ENCODE measurements around the gene SYAP1.
"Not testable (repeated sequence)": the region's sequence is repeated elsewhere in the genome, so short reads cannot be mapped to it uniquely, and the experiment has no call there.

SYAP1 gene, protein sequence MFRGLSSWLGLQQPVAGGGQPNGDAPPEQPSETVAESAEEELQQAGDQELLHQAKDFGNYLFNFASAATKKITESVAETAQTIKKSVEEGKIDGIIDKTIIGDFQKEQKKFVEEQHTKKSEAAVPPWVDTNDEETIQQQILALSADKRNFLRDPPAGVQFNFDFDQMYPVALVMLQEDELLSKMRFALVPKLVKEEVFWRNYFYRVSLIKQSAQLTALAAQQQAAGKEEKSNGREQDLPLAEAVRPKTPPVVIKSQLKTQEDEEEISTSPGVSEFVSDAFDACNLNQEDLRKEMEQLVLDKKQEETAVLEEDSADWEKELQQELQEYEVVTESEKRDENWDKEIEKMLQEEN

DNA sequence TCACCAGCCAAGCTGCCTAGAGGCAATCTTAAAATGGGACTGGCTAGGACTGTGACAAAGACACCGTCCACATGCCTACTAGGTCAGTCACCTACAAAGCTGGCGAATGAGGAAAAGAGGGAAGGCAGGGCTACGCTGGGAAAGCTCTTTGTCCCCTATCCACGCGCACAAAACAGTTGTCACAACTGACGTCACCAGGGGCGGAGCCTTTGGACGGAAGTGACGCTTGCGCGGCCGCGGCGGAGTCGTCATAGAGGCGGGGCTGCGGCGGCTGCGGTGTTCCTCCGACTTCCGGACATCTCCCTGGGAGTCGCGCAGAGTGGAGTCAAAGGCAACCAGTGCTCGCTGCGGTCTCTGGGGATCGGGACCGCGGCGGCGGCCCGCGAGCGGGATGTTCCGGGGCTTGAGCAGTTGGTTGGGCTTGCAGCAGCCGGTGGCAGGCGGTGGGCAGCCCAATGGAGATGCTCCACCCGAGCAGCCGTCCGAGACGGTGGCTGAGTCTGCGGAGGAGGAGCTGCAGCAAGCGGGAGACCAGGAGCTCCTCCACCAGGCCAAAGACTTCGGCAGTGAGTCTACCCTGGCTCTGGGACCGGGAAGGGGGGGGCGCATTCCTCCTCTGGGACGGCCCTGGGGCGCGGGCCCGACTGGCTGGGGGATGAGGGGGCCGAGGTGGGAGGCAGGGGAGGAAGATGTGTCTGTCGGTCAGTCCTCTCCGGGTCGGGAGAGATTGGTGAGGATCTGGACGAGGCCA lies at the start of gene SYAP1:
SYAP1 (plus strand) TSS at position 279 of the 751 bp plus-strand sequence; CDS start at position 392, 113 bp downstream.
- DNase-seq, result peak; percentile 96 to 97

DNA sequence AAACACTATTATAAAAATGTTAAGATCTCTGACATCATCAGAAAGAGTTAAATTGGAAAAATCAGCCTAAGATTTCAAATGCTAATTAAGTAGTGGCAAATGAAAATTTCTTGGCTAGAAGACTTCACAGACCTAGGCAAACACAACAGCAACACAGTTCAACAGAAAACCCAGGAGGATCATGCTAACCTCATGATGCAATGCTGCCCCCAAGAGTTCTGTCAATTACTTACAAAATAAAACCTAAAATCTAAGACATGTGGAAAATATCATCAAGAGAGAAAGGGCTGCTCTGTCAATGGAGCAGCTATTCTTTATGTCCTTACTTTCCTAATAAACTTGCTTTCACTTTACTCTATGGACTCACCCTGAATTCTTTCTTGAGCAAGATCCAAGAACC lies 48.4 kb upstream of the SYAP1 start:
- peak; percentile 5 to 58 for DNase-seq

DNA sequence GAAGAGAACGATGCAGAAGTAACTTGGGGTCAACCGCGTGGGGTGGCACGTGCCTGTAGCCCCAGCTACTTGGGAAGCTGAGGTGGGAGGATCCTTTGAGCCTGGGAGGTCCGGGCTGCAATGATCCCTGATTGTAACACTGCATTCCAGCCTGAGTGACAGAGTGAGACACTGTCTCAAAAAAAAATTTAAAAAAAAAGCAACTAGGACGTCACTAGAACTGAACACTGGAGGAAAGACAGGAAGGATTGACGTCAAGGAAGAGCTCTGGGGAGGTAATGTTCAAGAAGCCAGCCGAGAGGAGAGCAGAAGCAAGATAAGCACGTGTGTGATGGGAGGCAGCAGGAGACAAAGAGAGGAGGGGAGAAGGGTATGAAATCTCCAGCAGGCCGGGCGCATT lies 40.7 kb upstream of the SYAP1 start:
- DNase-seq, result no peak

DNA sequence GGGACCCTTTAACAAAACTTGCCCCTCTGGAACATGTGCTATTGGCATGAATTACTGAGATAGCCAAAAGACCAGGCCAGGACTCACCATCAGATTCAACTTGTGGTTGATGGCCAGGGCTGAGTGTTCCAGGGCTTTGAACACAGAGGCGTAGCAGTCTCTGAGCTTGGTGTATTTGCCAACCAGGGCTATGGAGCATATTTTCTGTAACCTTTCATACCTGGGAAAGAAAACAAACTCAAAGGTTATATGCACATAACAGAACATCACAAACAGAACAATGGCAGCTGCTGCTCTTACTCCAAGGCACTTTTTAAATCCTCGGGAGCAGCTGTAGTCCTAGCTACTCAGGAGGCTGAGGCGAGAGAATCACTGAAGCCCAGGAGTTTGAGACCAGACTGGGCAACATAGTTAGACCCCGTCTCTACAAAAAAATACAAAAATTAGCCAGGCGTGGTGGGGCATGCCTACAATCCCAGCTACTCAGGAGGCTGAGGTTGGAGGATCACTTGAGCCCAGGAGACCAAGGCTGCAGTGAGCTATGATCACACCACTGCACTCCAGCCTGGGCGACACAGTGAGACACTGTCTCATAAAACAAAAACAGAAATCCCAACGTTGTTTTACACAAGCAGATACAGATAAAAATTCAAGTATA lies 36.3 kb upstream of the SYAP1 start:
- no peak for DNase-seq

DNA sequence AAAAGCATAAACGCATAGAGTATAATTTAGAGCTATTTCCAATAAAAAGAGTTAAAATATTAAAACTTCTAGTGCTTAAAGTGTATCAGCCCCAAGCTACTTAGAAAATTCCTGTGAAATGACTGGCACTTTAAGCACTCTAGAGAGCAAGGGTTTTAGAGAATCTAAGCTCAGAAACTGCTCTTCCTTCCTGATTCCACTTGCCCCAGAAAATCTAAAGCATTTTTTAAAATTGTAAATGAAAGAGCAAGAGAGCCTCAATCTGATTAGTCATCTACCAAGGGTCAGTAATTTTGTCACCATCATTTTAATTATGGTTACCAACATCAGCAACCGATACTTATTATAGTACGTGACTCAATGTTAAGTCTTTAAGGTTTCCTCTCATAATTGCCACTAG lies 31.9 kb upstream of the SYAP1 start:
- DNase-seq, result no peak

DNA sequence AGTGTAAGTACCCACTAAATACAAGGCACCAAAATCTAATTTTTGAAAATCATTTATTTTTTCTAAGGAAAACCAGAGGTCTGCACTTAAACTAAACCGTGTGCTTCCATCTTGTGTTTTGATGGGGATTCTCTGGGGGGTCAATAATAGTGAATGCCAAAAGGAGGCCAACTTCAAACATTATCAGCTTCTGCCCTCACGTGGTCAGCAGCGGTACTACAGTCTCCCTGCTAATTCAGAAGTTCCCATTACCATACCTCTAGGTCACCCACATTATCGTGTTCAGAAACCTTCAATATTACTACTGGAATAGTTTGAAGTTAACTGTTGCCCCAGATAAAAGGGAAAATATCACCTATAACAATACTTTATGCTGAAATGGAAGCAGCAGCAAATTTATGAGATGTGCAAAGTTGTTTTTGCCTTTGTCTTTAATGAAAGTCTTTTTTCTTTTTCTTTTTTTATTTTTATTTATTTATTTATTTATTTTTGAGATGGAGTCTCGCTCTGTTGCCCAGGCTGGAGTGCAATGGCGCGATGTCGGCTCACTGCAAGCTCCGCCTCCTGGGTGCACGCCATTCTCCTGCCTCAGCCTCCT lies 24.2 kb upstream of the SYAP1 start:
- DNase-seq, result peak; percentile 22 to 67

DNA sequence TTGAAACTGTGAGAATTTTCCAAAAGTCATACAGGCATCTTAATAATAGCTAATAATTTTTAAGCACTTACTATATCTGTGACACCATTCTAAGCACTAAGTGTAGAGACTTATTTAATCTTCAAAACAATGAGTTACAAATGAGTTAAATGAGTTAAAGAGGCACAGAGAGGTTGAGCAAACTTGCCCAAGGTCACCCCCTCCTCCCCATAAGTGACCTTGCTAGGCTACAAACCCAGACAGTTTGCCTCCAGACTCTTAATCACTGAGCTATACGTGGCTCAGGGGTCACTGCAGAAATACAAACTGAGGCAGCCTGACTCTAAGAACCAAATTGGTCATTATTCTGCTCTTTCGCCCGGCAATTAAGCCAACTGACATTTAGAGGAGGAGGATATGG lies 22.5 kb upstream of the SYAP1 start:
- DNase-seq, result no peak

DNA sequence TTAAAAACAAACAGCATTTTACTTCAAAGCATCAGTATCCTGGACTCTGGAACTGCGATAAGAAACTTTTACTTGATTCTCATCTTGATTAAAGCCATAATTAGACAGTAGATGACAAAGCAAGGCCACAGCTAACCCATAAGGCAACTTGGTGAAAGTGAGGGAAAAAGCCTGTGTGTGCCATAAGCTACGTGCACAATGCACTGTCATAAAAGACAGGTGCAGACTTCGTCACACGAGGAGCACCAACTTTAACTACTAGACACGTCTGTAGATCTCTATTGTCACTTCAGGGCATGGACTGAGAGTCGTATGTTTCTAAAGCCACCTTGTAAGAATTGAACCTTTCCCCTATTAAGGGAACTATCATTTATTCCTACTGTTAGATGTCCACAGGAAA lies 20.0 kb upstream of the SYAP1 start:
- no peak for DNase-seq

DNA sequence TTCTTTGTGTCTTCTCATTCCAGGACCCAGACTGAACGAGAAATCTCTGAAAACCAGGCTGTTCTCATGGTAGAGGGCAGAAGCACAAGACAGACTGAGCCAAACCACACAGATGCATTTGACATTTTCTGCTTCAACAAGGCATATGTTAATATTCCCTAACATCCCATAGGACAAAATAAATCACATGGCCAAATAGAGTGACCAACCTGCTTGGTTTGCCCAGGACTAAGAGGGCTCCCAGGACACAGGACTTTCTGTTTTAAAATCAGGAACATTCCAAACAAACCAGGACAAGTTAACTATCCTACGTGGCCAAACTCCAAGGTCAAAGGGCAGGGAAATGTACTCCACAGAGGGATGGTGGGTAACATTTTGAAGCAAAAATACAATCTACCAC lies 18.7 kb upstream of the SYAP1 start:
- no peak for DNase-seq

DNA sequence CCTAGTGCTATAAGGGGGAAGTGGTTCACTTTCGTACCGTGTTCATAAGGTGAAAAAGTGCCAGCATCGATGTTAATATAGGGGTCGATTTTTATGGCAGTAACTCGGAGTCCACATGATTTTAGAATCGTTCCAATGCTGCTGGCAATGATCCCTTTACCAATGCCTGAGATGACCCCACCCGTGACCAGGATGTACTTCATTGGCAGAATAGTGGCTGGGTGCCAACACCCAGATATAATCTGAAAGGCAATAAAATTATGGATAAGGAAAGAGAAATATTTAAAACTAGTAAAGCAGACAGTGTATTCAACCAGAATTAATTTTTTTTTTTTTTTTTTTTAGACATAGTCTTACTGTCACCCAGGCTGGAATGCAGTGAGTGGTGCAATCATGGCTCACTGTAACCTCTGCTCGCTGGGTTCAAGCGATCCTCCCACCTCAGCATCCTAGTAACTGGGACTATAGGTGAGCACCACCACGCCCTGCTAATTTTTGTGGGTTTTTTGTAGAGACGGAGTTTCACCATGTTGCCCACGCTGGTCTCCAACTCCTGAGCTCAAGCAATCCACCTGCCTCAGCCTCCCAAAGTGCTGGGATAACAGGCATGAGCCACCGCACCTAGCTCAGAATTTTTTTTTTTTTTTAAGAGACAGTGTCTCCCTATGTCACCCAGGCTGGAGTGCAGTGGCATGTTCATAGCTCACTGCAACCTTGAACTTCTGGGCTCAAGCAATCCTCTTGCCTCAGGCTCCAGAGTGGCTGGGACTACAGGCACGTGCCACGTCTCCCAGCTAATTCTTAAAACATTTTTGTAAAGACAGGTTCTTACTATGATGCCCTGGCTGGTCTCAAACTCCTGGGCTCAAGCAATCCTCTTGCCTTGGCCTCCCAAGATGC lies 16.5 kb upstream of the SYAP1 start:
- DNase-seq, result no peak

DNA sequence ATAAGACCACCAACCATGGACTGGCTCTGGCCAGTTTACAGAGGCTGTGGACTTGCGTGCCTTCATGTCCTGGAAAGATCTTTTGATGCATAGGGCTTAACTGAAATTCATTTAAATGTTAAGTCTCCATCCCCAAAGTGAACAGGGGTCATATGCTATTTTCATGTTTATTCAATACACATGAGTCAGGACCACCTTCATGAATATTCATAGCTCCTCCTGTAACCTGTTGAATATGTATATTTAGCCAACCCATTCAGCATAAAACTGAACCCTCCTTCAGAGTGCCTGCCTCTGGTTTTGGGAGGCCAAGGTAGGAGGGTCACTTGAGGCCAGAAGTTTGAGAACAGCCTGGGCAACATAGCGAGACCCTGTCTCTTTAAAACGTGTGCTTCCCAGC lies 14.0 kb upstream of the SYAP1 start:
- no peak for DNase-seq

DNA sequence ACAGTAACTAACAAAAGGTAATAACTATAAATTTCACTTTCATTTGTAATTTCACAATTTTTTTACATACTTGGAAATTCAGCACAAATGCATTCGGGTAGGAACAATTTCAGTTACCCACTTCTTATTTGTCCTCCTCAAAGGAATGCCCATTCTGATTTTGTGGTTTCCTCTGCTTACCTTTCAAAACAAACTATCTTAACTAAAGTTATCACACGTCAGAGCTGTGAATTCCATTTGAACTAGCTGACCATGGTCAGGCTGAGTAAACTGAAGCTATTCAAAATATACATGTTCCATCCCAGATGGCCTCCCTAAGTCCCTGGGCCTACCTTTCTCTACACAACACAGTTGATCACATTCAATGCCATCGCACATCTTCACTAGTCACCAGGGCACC lies 11.4 kb upstream of the SYAP1 start:
- no peak for DNase-seq

DNA sequence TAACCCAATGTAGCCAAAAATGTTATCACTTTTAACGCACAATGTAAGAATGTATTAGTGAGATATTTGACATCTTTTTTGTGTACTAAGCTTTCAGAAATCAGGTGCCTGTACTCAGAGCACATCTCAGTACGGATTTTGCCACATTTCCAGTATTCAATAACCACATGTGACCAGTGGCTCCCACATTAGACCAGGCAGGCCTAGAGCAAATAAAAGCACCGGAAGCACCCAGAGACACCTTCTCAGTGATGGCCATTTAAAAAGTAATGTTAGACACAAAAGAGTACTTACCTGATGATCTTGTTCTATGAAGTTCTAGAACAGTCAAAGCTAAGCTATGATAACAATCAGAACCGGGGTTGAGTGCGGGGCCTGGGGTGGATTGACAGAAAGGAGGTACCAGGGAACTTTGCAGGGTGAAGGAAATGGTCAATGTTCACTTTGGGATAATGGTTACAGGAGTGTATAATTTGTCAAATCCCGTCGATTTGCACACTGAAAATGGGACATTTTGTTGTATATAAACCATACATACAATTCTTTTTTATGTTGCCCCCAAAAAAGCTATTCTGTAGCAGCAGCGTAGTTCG lies 8.1 kb upstream of the SYAP1 start:
- no peak for DNase-seq

DNA sequence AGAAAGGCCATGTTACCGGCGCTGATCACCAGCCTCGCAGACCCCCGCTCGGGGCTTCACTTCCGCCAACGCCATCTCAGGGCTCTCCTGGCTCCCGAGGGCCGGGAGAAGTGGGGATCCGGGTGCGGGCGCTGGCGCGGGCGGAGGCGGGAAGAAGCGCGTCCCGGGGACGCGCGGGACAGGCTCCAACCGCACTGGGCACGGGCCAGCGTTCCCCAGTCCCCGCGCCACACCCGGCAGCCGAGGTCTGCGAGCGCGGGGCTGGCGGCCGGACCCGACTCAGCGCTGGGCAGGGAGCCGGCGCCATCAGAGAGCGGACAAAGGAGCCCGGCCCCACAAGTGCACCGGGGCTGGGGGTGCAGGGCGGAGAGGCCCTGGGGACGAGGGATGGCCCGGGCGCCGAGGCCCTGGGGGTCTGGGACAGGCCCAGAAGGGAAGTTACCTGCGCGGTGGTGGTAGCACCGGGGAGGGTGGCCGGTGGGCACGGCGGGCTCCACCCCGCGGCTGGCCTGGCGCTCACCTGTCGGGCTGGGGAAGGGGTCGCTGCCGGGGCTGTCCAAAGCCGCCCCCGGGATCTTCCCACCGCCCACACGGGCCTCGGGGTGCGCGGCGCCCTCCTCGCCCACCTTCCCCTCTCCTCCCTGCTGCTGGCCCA lies 7.4 kb upstream of the SYAP1 start:
- DNase-seq, result peak in 1 of 2 experiments; percentile 23

DNA sequence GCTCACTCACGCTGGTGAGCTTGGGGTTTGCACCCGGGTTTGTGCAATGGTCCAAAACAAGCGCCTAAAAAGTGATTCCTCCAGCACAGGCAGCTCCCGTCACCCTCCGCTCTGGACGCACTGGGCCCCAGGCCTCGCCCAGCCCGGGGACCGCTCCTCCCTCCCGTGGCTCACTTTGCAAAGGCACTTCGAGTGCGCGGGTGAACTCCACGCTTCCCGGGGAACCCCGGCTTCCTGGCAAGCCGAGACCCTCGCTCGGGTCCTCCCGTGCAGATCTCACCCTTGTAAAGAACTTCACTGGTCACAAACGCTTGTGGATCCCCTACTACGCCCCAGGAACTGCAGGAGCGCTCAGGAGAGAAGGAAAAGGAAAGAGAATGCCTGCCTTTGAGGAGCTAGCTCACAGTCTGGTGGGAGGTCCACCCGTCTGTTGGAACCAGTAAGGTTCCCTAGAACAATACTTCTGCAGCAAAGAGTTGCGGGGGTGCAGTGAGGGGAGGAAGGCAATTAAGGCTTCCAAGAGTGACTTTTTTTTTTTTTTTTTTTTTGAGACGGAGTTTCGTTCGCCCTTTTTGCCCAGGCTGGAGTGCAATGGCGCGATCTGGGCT lies 6.8 kb upstream of the SYAP1 start, which contains the start of gene CTPS2:
CTPS2 (minus strand) TSS at position 122 of the 608 bp plus-strand sequence. CDS start 9,767 bp downstream, outside the sequence.
- DNase-seq, result peak; percentile 52 to 63

DNA sequence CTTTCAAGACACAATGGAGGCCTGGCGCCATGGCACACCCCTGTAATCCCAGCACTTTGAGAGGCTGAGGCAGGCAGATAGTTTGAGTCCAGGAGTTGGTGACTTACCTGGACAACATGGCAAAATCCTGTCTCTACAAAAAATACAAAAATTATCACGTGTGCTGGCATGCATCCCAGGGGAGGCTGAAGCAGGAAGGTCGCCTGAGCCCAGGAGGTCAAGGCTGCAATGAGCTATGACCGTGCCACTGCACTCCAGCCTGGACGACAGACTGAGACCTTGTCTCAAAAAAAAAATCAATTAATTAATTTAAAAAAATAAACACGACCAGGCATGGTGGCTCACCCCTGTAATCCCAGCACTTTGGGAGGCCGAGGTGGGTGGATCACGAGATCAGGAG lies 4.9 kb upstream of the SYAP1 start:
- no peak for DNase-seq

DNA sequence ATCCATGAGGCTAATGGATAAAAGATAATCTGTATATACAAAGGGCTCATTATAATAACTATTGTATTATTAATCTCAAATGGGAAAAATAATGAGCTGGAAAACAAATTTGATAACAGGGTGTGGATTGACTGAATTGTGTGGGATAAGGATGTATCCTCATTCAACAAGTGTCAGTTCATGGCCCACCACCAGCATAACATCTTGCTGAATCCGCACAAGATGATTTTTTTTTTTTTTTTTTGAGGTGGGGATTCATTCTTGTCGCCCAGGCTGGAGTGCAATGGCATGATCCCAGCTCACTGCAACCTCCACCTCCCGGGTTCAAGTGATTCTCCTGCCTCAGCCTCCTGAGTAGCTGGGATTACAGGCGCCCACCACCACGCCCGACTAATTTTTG lies 3.8 kb upstream of the SYAP1 start:
- not testable (repeated sequence) for DNase-seq

DNA sequence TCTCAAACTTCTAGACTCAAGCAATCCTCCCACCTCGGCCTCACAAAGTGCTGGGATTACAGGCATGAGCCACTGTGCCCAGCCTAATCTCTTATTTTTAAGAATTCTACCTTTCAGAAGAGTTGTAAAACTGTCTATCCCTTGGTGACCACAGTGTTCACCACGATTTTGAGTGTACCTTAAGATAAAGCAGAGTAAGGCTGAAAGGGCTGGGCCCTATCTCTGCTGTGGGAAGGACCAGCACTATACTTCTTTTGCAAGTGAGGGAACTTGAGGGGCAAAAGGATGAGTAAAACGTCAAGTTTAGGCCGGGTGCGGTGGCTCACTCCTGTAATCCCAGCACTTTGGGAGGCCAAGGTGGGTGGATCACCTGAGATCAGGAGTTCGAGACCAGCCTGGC lies 3.0 kb upstream of the SYAP1 start:
- not testable (repeated sequence) for DNase-seq

DNA sequence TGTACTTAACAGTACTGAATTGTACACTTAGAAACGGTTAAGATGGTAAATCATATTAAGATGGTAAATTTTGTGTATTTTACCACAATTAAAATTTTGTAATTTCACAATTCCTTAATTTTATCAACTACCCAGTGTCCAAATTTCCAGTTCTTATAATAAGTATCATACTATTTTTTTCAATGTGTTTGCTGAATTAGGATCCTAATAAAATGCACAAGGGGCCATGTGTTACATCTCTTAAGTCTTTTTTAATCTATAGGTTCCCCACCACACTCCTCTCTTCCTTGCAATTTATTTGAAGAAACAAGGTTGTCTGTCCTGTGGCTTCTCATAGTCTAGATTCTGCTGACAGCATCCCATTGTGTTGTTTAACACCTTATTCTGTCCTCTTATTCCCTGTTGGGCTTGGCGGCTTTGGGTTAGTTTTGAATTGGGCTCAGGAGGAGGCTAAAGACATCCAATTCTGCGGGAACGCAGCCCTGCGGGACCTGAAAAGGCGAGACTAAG lies 533 bp upstream of the SYAP1 start:
- no peak for DNase-seq

DNA sequence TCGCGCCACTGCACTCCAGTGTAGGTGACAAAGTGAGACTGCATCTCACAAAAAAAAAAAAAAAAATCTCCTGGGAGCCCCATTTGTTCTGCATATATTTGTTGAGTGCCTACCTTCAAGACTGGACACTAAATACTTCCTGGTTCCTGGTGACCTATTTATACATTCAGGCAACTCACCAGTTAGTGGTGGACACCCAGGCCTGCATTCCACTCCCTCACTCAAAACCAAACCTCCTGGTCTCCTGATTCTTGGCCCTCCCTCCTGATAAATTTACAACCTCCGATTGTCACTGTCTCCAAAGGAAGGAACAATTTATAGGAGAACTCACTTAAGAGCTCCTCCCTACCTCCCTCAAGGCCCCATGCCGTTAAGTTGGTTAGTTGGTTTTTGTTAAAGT lies 3.1 kb downstream of the SYAP1 start:
- no peak for DNase-seq

DNA sequence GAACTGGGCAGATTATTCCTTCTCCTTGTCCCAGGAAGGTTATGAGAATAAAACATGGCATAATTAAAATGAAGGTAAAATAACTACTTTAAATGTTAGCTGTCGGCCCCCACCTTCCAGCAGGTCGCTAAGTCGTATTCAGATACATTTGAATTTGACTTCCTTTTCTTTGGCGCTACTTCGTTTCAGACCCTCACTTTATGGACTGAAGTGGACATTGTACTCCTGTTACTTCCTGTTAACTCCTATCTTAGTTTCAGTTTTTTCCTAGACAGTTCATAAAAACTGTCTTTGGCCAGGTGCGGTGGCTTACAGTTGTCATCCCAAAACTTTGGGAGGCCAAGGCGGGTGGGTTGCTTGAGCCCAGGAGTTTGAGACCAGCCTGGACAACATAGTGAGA lies 5.7 kb downstream of the SYAP1 start:
- DNase-seq, result no peak

Measured in NCI-H524 (cell line).